ENCODE data around the gene UVSSA.

Gene UVSSA

GRCh38 chr4:1346781-1347409, at the start of gene UVSSA:
UVSSA (plus strand) TSS chr4:1347208; CDS start chr4:1348092, 884 bp downstream.
- DNase-seq, result peak; percentile 100

GRCh38 chr4:1297456-1298325, 49.3 kb upstream of the UVSSA start:
- DNase-seq, result no peak

- no peak for DNase-seq
These were observed 48.5 kb upstream of the UVSSA start for GRCh38 chr4:1298461-1298860.

- no peak for DNase-seq
These were observed 47.6 kb upstream of the UVSSA start for GRCh38 chr4:1299301-1299860.

GRCh38 chr4:1300466-1301455, 46.2 kb upstream of the UVSSA start:
- DNase-seq, result peak; percentile 96

- DNase-seq, result no peak
These were observed 44.8 kb upstream of the UVSSA start for GRCh38 chr4:1302159-1302558.

GRCh38 chr4:1305261-1305711, 41.7 kb upstream of the UVSSA start:
- no peak for DNase-seq

- DNase-seq, result no peak
These were observed 41.1 kb upstream of the UVSSA start for GRCh38 chr4:1305781-1306455.

- DNase-seq, result no peak
These were observed 38.9 kb upstream of the UVSSA start for GRCh38 chr4:1307951-1308735.

GRCh38 chr4:1309261-1310010, 37.6 kb upstream of the UVSSA start:
- no peak for DNase-seq

GRCh38 chr4:1310031-1310795, 36.8 kb upstream of the UVSSA start:
- DNase-seq, result no peak

GRCh38 chr4:1310796-1311631, 36.0 kb upstream of the UVSSA start:
- no peak for DNase-seq

GRCh38 chr4:1312821-1313640, 34.0 kb upstream of the UVSSA start:
- no peak for DNase-seq

GRCh38 chr4:1315306-1315705, 31.7 kb upstream of the UVSSA start:
- no peak for DNase-seq

GRCh38 chr4:1315836-1316536, 31.0 kb upstream of the UVSSA start:
- no peak for DNase-seq

GRCh38 chr4:1316537-1317168, 30.4 kb upstream of the UVSSA start:
- no peak for DNase-seq

Measured in 8988T (cell line).